Stimulated activated CD4-positive, alpha-beta T cell treated with anti-CD3 and anti-CD28 coated beads, Interleukin-1b, Interleukin-23, amount 100 ng/mL, for 1 hour (primary cell): ENCODE results near the gene C2orf92.
"Not testable (repeated sequence)": the region's sequence is repeated elsewhere in the genome, so short reads cannot be mapped to it uniquely, and the experiment has no call there.

Experiments used
- DNase-seq, 2 donors: peaks; one replicate each; pipeline ENCODE4 v3.0.0-alpha.2; 2020; ENCODE audit warnings: low read depth in 2 of 2

The C2orf92 gene

DNA sequence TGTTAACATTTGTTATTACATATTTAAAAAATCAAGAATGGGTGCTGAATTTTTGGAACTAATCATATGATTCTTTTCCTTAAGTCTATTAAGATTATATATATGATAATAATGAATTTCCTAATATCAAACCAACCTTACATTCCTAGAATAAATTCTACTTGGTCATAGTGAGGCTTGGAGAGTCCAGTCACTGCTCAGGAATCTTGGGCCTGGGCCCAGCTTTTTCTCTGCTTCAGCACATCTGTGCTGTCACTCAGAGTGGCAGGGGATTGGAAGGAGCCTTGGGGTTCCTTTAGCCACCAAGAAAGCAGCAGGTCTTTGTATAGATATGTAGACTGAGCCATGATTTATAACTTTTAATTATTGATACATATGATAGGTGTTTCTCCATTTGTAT, 24.0 kb downstream of the C2orf92 start:
- DNase-seq: no peak

DNA sequence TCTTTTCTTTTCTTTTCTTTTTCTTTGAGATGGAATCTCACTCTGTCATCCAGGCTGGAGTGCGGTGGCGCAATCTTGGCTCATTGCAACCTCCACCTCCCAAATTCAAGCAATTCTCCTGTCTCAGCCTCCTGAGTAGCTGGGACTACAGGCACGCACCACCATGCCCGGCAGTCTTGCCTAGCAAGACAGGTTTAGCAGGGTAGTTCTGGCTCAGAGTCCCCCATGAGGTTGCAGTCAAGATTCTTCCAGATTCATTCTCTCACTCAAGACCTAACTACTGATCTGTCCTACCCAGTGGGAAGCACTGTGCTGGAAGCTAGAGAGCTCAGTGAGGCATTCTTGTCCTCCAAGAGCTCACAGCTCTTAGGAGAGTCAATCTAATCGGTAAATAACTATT, 26.2 kb downstream of the C2orf92 start:
- no peak for DNase-seq

DNA sequence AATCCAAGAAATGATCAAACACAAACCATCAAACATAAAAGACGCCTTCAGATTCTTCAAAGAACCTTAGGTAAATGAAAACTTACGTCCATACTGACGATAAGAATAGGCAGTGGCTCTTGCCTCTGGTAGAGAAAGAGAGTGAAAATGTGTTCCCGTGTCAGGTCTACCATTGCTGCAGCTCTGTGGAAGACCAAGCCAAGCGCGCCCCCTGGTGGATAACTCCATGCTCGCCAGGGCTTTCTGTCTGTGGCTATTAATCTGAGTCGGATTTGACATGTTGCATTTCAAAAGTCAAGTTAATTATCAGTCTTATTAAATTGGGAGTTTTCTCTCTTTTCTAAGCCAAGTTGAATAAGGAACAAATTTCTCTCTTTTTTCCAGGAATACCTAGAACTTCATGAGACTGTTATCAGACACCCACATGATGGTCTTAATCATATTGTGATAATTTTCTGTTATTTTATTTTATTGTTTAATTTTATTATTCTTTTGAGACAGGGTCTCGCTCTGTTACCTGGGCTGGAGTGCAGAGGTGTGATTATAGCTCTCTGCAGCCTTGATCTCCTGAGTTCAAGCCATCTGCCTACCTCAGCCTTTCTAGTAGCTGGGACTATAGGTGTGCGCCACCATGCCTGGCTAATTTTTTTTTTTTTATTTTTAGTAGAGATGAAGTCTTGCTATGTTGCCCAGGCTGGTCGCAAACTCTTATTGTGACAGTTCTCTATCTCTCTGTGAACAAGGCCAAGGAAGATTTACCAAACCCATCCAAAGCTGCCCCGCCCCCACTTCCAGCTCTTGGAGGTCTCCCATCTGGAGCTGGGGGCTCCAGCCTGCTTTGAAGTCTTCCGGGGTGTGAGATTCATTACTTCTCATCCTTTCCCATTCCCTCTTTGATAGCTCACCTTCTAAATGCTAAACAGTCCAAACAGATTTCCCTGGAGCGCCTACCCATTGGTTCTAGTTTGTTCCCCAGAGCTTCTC, 28.0 kb downstream of the C2orf92 start:
- peak; percentile 88 to 97 for DNase-seq

DNA sequence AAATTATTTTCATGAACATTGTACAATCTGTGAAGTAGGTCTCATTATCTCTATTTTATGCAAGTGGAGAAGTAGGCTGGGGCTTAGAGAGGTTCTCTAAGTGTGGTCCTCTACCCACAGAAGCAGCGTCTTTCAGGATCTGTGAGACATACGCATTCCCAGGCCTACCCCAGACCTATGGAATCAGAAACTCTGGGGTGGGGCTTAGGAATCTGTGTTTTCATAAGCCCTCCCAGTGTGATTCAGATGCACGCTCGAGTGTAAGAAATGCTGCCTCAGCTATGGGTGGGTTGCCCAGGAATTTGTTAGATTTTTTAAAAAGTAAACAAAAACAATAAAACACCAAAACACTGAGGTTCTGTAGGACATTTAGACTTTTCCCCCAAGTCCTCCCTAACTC, 29.0 kb downstream of the C2orf92 start:
- no peak for DNase-seq

DNA sequence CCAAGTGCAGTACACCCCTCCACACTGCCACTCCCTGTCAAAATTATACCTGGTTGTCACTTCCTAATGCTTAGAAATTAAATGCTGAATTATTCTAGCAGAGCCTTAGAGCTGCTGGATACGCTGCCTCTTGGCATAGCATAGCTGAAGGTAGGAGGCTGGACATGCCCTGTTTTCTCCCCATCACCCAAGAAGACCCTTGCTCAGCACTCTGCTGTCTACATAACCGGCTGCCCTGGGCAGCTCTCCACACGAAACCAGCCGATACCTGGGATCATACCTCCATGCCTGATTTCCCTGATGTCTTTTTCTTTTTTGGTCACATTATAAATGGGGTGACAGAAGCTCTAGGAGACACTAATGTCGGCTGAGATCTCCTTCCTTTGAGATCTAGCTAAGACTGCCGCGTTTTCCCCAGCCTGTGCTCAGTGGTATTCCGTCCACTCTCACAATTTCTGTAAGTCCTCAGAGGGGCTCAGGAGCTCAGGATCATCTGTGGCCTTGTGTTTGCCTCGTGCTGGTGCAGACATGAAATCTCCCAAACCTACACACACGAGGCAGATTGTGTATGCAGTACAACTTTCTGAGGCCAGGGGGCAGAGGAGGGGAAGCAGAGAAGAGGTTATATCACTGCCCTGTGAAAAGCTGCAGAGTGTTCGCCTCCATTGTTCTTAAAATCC, 30.4 kb downstream of the C2orf92 start:
- no peak for DNase-seq

DNA sequence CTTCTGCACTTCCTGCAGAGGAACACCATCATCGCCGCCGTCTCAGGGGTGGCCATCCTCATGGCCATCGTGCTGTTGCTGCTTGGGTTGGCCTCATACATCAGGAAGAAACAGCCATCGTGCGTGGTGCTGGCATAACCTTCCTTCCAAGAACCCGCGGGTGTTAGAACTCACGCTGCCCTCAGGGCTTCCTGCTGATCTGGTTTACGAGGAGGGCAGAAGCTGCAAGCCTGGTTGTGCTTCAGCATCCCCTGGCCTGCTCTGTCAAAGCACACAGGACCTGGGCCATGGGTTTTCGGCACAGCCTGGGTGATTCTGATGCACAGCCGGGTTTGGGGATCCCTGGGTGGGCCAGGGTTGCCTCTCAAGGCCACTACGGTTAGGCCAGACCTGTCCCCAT, 31.7 kb downstream of the C2orf92 start:
- no peak for DNase-seq

DNA sequence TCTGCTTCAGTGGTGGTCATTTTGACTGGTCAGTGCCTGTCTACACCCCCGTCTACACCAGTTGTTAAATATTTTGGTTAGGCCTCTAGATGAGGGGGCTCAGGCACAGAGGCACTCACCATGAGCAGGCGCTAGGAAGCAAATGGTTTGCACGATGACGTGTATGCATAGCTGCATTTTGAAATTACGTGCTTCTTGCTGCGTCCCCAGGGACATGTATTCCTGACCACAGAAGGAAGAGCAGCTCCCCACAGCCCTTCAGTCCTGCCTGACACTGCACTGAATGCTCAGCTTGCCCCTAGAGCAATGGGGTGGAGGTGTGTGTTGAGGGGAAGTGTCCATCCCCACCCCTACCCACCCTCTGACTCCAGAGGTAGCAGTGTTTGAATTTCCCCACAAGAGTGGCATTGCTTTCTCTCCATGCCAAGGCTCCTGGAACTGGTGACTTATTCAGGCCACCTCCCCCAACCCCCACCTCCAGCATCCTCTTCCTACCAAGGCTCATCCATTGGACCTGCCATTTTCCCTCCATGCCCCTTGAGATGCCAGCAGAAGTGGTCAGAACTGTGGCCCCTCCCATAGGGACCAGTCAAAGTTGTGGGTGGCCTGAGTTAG, 32.4 kb downstream of the C2orf92 start:
- no peak for DNase-seq

DNA sequence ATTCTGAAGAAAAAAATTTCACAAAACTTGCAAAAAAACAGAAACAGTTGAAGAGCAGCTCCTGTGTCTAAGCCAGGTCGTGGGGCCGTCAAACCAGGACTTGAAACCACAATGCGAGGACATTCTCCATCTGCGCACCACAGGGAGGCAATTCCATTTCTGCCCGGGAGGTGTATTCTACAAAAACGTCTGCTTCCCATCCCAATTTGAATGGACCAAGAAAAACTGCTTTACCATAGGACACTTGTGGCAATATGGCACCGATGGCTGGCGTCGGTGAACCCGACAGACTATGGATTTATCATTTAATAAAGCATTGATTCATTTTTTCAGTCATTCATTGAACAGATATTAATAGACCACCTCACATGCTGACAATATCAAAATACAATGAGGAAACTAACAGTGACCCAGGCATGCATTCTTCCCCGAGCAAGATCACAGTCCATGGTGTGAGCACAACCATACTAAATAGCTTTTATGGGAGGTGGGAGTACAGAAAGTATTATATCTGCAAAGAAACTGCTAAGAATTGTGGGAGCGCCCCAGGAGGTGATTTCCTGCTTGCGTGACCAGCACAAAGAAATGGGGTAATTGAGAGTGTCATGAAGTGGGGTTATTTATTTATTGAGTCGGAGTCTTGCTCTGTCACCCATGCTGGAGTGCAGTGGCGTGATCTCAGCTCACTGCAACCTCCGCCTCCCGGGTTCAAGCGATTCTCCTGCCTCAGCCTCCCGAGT, 33.4 kb downstream of the C2orf92 start:
- DNase-seq: no peak

DNA sequence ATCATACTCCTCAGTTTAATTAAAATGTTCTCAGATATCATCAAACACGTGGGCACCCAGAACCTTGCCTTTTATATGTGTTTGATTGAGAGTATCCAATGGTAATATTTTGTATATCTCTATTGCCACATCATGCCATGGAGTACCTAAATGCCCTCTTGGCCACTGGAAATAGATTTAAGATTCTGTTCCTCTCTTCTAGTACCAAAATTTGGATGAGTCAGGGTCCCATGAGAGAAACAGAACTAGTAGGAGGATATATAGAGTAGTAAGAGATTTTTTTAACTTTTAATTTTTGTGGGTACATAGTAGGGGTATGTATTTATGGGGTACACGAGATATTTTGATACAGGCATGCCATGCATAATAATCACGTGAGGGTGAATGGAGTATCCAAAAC, 34.2 kb downstream of the C2orf92 start:
- no peak for DNase-seq

DNA sequence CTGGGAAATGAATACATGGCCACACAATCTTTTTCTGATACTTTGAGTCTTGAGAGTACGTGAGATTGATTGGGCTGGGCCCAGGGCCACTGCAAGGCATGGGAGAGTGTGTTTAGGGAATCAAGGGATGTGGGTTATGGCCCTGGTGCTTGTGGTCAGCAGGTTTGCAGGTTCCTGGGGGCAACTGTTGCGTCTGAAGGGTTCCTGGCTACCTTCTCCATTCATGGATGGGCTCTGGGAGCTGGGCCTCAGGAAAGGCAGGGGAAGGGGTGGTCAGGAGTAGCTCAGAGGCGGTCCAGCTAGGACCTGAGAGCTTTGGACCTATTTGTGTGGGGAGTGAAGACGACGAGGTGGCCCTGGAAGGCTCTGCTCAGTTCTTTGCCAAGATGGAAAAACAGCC, 35.5 kb downstream of the C2orf92 start:
- no peak for DNase-seq

DNA sequence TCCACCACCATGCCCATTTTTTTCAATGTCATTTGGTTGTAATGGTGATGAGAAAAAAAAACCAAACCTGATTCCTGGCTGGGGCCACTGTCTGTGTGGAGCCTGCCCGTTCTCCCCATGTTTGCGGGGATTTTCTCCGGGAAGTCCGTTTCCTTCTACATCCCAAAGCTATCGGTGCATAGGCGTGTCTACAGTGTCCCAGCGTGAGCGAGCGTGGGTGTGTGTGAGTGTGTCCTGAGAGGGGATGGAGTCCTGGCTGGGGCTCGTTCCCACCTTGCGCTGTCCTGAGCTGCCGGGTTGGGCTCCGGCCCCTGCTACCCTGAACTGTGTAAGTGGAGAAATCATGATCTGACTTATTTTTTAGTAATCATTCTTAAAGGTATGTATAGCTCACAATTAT, 36.6 kb downstream of the C2orf92 start:
- DNase-seq: no peak

DNA sequence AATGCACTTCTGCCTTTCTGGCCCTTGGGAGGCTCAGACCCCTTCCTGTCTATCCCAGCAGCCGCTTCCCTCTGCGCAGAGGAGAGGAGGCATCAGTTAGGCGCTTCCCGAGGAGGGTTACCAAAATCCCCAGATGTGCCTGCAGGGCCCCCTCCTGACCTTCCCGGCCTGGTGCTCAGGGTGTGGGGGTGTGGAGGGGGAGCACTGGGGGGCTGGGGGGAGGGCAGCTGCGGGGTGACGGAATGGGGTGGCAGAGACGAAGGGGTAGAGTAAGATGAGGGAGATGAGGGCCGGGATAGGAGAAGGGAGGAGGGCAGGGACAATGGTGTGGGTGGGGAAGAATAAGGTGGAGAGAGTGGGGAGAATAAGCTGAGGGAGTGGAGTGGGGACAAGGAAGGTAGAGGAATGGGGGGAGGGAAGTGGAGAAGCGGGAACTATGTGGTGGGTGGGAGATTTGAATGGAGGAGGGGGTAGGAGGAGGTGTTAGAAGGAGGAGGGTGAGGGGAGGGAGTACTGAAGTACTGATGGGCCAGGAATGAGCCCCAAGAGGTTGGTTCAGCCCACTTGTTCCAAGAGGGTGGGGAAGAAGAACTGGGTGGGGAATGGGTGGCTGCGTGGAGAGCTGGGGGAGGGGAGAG, 37.3 kb downstream of the C2orf92 start:
- DNase-seq: no peak

DNA sequence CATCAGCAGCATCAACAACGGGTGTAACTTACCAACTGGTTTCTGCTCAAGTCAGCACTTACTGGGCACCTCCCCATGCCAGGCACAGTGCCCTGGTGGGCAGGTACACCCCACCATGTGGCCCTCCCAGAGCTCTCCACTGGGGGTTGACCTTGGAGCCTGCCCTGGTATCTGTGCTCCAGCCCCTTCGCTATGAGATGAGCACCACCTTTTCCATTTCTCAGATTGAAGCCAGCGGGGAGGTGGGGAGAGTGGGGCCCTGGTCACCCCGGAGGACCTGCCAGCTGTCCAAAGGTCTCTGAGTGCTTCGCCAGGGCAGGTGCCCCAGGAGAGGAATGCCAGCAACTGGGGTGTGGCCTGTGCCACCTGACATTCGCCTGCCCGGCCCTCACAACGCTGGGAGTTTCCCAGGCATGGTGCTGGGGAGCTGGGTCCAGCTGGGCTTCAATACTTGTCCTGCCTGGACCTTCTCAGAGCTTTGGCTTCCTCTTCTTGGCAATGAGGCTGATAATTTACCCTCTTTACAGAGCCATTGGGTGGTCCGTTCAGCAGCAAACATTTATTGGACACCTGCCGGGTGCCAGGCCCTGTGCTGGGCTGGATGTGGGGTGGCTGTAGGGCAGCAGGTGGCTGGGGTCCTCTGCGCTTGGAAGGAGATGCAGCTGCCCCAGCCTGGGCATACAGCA, 38.0 kb downstream of the C2orf92 start:
- DNase-seq: no peak

DNA sequence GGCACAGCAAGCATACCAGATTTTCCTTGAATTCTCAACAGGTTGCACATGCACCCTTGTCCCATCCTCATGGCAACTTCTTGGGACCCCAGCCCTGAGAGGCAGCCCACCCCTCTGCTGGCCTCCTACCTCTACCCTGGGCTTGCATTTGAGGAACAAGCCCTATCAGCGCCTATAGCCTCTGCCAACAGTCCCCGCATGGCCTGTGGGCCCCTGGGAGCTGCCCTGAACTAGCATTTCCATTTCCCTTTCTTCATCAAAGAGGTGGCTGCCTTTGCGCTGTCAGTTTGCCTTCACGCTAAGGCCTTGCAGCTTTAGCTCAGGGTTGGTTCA, 38.5 kb downstream of the C2orf92 start:
- no peak for DNase-seq

DNA sequence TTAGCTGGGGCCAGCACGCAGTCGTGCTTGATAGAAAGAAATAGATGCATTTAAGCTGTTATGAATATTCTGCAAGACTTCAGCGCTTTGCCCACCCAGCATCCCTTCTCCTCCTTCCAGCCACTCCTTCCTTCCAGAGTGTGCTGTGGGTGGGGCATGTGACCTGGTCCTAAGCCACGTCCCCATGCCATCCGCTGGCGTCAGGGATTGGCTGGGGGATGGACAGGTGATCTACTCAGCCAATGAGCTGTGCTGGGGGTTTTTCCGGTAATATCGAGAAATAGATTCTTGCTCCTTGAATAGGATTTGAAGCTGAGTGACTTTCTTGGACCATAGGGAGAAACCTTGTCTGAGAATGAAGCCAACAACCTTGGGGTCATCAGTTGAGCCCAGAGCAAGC, 39.1 kb downstream of the C2orf92 start:
- no peak for DNase-seq

DNA sequence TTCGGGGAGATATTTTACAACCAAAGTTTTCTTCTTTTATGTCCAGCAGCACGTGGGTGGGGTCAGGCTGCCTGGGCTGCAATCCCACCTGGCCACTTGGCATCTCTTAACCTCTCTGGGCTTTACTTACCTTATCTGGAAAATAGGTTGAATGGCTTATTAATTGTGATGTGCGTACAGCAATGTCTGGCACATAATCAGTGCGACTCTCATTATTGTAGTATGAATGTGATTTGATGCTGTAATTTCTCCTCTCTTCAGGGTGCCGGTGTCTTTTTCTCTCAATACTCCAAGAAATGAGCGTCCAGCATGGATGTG, 41.8 kb downstream of the C2orf92 start:
- DNase-seq: no peak

DNA sequence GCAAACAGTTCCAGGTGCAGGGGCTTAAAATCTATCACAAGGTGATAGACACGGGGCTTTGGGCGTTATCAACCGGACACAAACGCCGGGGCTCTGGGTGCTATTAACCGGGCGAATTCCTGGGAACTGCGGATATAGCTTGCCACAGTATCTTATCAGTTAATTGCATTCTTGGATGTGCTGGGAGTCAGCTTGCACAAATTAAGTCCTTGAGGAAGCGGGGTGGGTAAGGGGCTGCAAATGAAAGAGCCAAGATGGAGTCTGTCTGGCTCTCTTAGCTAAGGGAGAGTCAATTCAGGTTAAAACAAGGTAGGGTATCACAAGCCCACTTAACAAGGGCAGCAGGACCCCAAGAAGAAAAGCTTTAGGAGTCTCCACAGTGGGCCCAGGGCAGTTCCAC, 42.7 kb downstream of the C2orf92 start:
- not testable (repeated sequence) for DNase-seq

DNA sequence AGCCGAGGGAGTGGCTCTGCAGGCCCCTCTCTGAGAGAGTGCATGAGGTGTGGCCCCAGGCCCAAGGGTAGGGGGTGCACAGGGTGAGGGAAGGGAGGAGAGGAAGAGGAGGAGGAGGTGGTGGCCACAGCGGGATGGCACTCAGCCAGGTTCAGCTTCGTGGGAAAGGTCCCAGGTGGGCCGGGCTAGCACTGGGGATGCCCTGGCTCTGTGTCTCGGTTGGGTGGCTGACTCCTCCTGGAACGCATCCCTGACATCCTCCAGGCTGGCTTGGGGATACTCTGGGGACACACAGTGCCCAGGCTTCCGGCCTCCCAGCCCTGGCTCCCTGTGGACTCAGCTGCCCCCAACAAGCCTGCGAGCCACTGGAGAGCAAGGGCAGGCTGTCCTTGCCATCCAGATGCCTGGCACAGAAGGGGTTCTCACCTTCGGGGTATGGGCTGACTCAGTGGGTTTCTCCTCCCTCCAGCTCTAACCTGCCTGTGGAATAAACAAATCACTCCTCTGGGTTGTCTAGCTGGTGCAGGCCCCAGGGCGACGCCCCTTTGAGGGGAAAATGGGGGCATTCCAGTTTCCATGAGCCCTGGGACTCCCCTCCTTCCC, 43.3 kb downstream of the C2orf92 start:
- peak in 1 of 2 donors; percentile 38 for DNase-seq

DNA sequence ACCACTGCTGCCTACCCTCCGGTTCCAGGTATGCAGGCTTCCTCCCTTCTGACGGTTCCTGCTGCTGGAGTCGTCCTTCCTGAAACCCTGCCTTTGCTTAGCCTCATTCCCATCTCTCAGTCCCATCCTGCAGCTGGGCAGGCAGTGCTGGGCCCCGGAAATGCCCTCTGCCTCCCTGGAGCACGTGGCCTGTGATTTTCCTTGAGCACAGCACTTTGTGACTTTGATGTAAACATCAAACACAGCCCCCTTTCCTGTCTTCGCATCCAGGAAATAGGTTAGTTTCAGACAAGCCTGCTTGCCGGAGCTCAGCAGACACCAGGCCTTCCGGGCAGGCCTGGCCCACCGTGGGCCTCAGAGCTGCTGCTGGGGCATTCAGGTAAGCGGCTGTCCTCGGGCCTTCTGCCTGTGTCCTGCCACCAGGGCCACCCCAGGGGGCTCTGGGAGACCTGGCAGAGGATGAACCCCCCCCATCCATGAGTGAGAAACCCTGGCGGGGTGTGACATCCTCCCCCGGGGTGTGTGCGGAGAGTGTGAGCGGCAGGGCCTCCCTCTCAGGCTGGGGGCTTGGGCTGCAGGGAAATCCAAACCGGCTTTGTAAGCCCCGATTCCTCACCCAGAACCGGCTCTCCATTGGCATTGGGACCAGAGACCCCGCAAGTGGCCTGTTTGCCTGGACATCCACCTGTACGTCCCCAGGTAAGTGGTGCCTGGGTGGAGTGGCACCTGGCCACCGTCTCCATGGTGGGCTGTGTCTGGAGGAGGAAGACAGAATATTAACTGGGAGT, 44.0 kb downstream of the C2orf92 start, which contains the start of gene ZAP70:
Gene ZAP70, plus strand, starts transcription at position 281 of the 788 bp plus-strand sequence. CDS start 10,461 bp downstream, outside the sequence.
- DNase-seq: no peak
